ENCODE measurements around the gene PHLDA3.
A peak's percentile ranks its signal among the peaks of the same experiment; 100 is the strongest.

PHLDA3 gene

DNA sequence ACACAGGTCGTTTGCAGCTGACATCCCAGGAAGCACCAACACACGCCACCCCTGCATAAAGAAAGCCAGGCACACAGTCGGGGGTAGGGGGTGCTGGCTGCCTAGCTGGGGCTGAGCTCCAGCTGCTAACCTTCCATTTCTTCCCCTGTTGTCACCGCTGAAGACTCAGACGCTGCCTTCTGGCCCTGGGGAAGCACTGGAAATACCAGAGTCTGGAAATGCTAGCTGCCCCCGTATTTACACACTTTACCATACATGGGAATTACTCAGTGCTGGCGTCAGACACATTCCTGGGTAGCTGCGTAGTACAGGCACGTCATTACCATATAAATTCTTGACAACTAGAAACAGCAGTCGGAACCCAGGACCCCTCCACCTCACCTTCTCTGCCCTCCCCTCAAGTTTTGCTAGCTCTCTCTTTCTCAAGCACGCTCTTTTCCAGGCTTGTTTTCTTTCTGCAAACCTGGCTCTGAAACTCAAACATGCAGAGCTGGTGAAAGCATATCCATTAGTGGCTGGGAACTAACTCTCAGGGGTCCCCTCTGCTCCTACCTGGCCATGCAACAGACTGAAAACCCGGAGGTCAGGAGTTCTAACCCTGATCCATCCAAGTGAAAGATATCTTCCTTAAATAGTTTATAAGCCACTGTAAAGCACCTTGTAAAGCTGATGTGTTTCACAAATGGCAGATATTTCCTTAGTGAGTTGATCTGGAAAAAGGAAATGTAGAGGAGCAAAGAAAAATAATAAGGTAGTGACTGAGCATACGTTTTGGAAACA is 34.6 kb upstream of the PHLDA3 start:
- Histone ChIP-seq H3K4me1 (ENCODE audit: control insufficient read depth, insufficient read depth, low read length) (no peaks in the 10 kb centered on the region; the same call in none of the 2 replicates), H3K4me3 (ENCODE audit: low read depth, low read length) (no peak overlapping the region), H3K27ac (ENCODE audit: extremely low read depth, low read depth, low read length) (no peak overlapping the region), H3K9me3 (ENCODE audit: control insufficient read depth, insufficient read depth, low read depth, low read length) (no peaks in the 10 kb centered on the region), H3K36me3 (ENCODE audit: control insufficient read depth in 2 of 2, insufficient read depth in 1 of 2, low read length in 2 of 2) (no peaks in the 10 kb centered on the region)
- CTCF ChIA-PET: interaction anchor here (0.6 to 5.5 kb wide), 10 partner anchors 10 to 374 kb away, joined by 3 to 74 read pairs (median 5); no protein-coding TSS in a partner anchor
- POLR2A ChIA-PET: interaction anchor here (0.5 to 1.9 kb wide), 7 partner anchors 11 to 1726 kb away, joined by 3 to 7 read pairs (median 3); partner anchors contain the start of gene PHLDA3
- peak; percentile 86 for TF ChIP-seq PRDM1 (tag by site-specific recombination; IDR thresholded peaks at IDR 0.05)
- TF ChIP-seq, protein P1, sequence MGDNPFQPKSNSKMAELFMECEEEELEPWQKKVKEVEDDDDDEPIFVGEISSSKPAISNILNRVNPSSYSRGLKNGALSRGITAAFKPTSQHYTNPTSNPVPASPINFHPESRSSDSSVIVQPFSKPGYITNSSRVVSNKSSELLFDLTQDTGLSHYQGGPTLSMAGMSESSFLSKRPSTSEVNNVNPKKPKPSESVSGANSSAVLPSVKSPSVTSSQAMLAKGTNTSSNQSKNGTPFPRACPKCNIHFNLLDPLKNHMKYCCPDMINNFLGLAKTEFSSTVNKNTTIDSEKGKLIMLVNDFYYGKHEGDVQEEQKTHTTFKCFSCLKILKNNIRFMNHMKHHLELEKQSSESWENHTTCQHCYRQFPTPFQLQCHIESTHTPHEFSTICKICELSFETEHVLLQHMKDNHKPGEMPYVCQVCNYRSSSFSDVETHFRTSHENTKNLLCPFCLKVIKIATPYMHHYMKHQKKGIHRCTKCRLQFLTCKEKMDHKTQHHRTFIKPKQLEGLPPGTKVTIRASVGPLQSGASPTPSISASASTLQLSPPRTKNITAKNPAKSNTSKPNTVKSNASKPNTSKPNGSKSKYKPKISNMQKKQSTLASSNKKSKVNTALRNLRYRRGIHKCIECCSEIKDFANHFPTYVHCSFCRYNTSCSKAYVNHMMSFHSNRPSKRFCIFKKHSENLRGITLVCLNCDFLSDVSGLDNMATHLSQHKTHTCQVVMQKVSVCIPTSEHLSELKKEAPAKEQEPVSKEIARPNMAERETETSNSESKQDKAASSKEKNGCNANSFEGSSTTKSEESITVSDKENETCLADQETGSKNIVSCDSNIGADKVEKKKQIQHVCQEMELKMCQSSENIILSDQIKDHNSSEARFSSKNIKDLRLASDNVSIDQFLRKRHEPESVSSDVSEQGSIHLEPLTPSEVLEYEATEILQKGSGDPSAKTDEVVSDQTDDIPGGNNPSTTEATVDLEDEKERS (tag by site-specific recombination; IDR thresholded peaks at IDR 0.05): no peak
- TF ChIP-seq WT1 (tag by site-specific recombination; IDR thresholded peaks at IDR 0.05): peak; percentile 59
- no peak for TF ChIP-seq ZNF202 (tag by site-specific recombination; IDR thresholded peaks at IDR 0.05; ENCODE audit: borderline replicate concordance)
- TF ChIP-seq ZNF558 (tag by site-specific recombination; IDR thresholded peaks at IDR 0.05): peak; percentile 28; the same call in 1 of the 2 replicates
- TF ChIP-seq RBAK (tag by site-specific recombination; IDR thresholded peaks at IDR 0.05): no peak
- TF ChIP-seq ZNF660 (tag by site-specific recombination; IDR thresholded peaks at IDR 0.05): peak; percentile 88; the same call in 1 of the 2 replicates
- TF ChIP-seq, protein P2, sequence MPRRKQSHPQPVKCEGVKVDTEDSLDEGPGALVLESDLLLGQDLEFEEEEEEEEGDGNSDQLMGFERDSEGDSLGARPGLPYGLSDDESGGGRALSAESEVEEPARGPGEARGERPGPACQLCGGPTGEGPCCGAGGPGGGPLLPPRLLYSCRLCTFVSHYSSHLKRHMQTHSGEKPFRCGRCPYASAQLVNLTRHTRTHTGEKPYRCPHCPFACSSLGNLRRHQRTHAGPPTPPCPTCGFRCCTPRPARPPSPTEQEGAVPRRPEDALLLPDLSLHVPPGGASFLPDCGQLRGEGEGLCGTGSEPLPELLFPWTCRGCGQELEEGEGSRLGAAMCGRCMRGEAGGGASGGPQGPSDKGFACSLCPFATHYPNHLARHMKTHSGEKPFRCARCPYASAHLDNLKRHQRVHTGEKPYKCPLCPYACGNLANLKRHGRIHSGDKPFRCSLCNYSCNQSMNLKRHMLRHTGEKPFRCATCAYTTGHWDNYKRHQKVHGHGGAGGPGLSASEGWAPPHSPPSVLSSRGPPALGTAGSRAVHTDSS (tag by site-specific recombination; IDR thresholded peaks at IDR 0.05): no peak
- TF ChIP-seq ZNF623 (tag by site-specific recombination; IDR thresholded peaks at IDR 0.05): 0 out of 2 replicates have a peak, but pooled peaks have one; percentile 20
- TF ChIP-seq ZBTB8A (tag by site-specific recombination; IDR thresholded peaks at IDR 0.05): no peak
- TF ChIP-seq ZFHX2 (tag by site-specific recombination; conservative IDR thresholded peaks at IDR 0.05): 0 out of 2 replicates have a peak, but pooled peaks have one; percentile 34
- TF ChIP-seq, protein P3, sequence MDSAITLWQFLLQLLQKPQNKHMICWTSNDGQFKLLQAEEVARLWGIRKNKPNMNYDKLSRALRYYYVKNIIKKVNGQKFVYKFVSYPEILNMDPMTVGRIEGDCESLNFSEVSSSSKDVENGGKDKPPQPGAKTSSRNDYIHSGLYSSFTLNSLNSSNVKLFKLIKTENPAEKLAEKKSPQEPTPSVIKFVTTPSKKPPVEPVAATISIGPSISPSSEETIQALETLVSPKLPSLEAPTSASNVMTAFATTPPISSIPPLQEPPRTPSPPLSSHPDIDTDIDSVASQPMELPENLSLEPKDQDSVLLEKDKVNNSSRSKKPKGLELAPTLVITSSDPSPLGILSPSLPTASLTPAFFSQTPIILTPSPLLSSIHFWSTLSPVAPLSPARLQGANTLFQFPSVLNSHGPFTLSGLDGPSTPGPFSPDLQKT (IDR thresholded peaks at IDR 0.05; ENCODE audit: borderline replicate concordance, low read depth, low read length): no peak
- TF ChIP-seq ZNF23 (tag by site-specific recombination; IDR thresholded peaks at IDR 0.05; ENCODE audit: borderline replicate concordance): no peak
- TF ChIP-seq ZNF211 (tag by site-specific recombination; IDR thresholded peaks at IDR 0.05; ENCODE audit: low read depth): no peak
- TF ChIP-seq ZNF521 (tag by site-specific recombination; IDR thresholded peaks at IDR 0.05): no peak
- peak; percentile 87 for TF ChIP-seq ZNF366 (tag by site-specific recombination; conservative IDR thresholded peaks at IDR 0.05)
- no peak for TF ChIP-seq YY1 (tag by site-specific recombination; IDR thresholded peaks at IDR 0.05)
- no peak for TF ChIP-seq ZNF423 (tag by site-specific recombination; IDR thresholded peaks at IDR 0.05)
- TF ChIP-seq GLI2 (tag by site-specific recombination; IDR thresholded peaks at IDR 0.05; ENCODE audit: borderline replicate concordance, low read depth): no peak
- TF ChIP-seq GFI1B (tag by site-specific recombination; IDR thresholded peaks at IDR 0.05): no peak
- TF ChIP-seq, protein P4, sequence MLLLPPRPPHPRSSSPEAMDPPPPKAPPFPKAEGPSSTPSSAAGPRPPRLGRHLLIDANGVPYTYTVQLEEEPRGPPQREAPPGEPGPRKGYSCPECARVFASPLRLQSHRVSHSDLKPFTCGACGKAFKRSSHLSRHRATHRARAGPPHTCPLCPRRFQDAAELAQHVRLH (tag by site-specific recombination; IDR thresholded peaks at IDR 0.05): no peak
- TF ChIP-seq ZBTB48 (tag by site-specific recombination; IDR thresholded peaks at IDR 0.05): no peak
- no peak for TF ChIP-seq ZNF140 (tag by site-specific recombination; IDR thresholded peaks at IDR 0.05)
- no peak for TF ChIP-seq REPIN1 (tag by site-specific recombination; IDR thresholded peaks at IDR 0.05; ENCODE audit: low read depth)
- 0 out of 2 replicates have a peak, but pooled peaks have one; percentile 57 for TF ChIP-seq BCL11A (tag by site-specific recombination; IDR thresholded peaks at IDR 0.05; ENCODE audit: low read depth)
- peak; percentile 95 for TF ChIP-seq ZEB2 (tag by site-specific recombination; IDR thresholded peaks at IDR 0.05)
- TF ChIP-seq ZNF791 (tag by site-specific recombination; IDR thresholded peaks at IDR 0.05): no peak
- TF ChIP-seq, protein P5, sequence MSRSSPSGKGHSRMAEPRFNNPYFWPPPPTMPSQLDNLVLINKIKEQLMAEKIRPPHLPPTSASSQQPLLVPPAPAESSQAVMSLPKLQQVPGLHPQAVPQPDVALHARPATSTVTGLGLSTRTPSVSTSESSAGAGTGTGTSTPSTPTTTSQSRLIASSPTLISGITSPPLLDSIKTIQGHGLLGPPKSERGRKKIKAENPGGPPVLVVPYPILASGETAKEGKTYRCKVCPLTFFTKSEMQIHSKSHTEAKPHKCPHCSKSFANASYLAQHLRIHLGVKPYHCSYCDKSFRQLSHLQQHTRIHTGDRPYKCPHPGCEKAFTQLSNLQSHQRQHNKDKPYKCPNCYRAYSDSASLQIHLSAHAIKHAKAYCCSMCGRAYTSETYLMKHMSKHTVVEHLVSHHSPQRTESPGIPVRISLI (tag by site-specific recombination; IDR thresholded peaks at IDR 0.05): no peak
